OCI-LY7 (cell line): ENCODE results near the gene ARVCF.

ENCODE experiments used
- EZH2phosphoT487 ChIP-seq: fragments of 200-600 bp; sonication (generic); IDR thresholded peaks from 2 replicates; pipeline ENCODE4 v1.6.1; 2018; ENCODE audit warnings: low read depth, borderline replicate concordance, mild to moderate bottlenecking, mixed run types, antibody characterized with exemption, low read length, moderate library complexity, mixed read lengths
- TF ChIP-seq, protein P1 (sequence below): fragments of 200-600 bp; sonication (generic); conservative IDR thresholded peaks from 2 replicates; pipeline ENCODE4 v1.5.1; 2014; ENCODE audit warnings: mild to moderate bottlenecking, antibody characterized with exemption, low read length, moderate library complexity, mixed read lengths

DNA sequence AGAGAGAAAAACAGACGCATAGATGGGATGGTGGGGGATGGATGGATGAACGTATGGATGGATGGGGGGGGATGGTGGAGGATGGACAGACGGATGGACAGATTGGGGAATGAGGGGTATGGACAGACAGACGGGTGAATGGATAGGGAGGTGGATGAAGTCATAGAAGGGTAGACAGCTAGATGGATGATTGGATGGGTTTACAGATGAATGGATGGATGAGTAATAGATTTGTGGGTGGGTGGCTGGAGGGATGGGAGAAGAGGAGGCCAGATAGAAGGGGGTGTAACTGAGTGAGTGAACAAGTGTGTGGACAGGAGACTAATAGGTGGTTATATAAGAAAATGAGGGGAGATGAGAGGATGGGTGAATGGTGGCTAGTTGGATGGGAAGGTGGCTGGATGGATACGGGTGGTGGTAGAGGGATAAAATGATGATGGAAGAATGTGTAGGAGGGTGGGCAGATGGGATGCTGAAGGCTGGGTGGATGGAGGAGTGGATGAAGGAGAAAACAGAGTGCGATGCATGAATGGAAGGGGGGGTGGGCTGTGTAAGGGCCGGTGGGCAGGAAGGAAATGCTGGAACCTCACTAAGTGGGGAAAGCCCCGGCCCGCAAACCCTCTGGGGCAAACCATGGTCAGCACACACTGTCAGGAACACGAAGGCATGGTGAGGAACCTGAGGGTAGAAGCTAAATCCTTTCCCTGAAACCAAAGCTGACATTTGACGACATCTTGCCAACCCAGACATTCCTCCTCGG is 21.6 kb downstream of the ARVCF start:
- TF ChIP-seq, protein P1, sequence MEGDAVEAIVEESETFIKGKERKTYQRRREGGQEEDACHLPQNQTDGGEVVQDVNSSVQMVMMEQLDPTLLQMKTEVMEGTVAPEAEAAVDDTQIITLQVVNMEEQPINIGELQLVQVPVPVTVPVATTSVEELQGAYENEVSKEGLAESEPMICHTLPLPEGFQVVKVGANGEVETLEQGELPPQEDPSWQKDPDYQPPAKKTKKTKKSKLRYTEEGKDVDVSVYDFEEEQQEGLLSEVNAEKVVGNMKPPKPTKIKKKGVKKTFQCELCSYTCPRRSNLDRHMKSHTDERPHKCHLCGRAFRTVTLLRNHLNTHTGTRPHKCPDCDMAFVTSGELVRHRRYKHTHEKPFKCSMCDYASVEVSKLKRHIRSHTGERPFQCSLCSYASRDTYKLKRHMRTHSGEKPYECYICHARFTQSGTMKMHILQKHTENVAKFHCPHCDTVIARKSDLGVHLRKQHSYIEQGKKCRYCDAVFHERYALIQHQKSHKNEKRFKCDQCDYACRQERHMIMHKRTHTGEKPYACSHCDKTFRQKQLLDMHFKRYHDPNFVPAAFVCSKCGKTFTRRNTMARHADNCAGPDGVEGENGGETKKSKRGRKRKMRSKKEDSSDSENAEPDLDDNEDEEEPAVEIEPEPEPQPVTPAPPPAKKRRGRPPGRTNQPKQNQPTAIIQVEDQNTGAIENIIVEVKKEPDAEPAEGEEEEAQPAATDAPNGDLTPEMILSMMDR: no peak
- no peak for TF ChIP-seq EZH2phosphoT487
